Measurements from ENCODE around the gene ZNF296.

The ZNF296 gene

GRCh38 chr19:45095496-45096413 lies 19.5 kb upstream of the ZNF296 start:
- TF ChIP-seq CTCF (IDR thresholded peaks at IDR 0.05) = no peak

GRCh38 chr19:45094707-45095106 lies 18.4 kb upstream of the ZNF296 start:
- no peak for TF ChIP-seq CTCF (IDR thresholded peaks at IDR 0.05)

GRCh38 chr19:45094137-45094536 lies 17.9 kb upstream of the ZNF296 start:
- TF ChIP-seq CTCF (IDR thresholded peaks at IDR 0.05) = no peak

- no peak; the same call in 1 of the 2 replicates for TF ChIP-seq CTCF (IDR thresholded peaks at IDR 0.05)
Observed at GRCh38 chr19:45092747-45093678, 16.7 kb upstream of the ZNF296 start, which contains the start of gene PPP1R37. PPP1R37 (plus strand) TSS chr19:45093179; CDS start chr19:45093326, 147 bp downstream.

GRCh38 chr19:45091031-45091923 lies 15.0 kb upstream of the ZNF296 start:
- TF ChIP-seq CTCF (IDR thresholded peaks at IDR 0.05) = no peak

- no peak for TF ChIP-seq CTCF (IDR thresholded peaks at IDR 0.05)
Observed at GRCh38 chr19:45090606-45091005, 14.3 kb upstream of the ZNF296 start.

Data from LNCAP (cell line).